Stimulated activated CD4-positive, alpha-beta T cell treated with anti-CD3 and anti-CD28 coated beads, Interleukin-1b, Interleukin-23, amount 100 ng/mL, for 48 hours (primary cell): ENCODE measurements around the gene FAM83B.
"Not testable (repeated sequence)": the region's sequence is repeated elsewhere in the genome, so short reads cannot be mapped to it uniquely, and the experiment has no call there.

Experiments
- DNase-seq: peaks from one replicate; pipeline ENCODE4 v3.0.0-alpha.2; 2020

The FAM83B gene

GRCh38 chr6:54864272-54864671, 17.7 kb downstream of the FAM83B start:
- no peak for DNase-seq

GRCh38 chr6:54865091-54865631, 18.6 kb downstream of the FAM83B start:
- no peak for DNase-seq

GRCh38 chr6:54868556-54868955, 22.0 kb downstream of the FAM83B start:
- DNase-seq = no peak

- no peak for DNase-seq
These were observed 27.0 kb downstream of the FAM83B start for GRCh38 chr6:54873599-54873998.

DNA sequence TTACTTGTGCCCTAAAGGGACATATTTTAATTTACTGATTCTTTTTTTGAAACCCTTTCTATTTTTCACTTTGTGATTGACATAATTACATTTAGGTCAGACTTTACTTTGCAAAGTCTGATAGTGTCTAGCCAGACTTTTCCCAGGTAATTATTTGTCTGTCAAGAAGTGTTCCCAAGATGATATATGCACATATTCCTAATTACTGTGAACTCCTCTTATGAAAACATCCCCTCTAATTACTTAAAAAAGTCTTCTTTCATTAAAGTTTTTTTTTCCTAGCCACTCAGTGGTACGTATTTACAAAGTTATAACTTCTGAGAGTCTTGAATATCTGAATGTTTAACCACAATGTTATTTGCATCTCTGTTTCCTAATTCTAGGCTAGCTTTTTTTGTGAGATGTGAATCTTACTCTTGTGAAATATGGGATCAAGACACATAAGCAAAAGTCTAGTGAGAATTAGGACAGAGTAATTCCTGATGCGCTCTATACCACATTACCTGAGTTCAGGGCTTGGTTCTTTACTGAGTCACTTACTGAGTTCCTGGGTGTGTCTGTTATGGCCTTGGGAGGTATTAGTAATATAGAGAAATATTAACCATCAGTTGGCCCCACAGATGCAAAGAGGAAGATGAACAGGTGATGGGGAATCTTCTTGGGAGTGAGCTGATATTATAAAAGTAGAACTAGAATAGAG, 27.9 kb downstream of the FAM83B start:
- no peak for DNase-seq

DNA sequence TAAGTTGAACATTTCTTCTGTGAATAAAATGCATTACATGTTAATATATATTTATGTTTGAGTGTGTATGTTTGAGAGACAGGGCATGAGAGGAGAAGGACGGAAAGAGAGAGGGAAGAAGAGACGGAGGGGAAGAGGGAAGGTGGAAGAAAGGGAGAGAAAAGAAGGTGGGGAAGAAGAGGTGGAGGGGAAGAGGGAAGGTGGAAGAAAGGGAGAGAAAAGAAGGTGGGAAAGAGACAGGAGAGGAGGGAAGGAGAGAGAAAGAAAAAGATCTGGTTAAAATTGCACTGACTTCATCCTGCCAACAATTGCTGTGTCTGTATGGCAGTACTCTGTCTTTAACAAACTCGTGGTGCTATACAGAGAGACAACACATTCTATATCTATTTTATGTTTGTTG, 29.0 kb downstream of the FAM83B start:
- no peak for DNase-seq

DNA sequence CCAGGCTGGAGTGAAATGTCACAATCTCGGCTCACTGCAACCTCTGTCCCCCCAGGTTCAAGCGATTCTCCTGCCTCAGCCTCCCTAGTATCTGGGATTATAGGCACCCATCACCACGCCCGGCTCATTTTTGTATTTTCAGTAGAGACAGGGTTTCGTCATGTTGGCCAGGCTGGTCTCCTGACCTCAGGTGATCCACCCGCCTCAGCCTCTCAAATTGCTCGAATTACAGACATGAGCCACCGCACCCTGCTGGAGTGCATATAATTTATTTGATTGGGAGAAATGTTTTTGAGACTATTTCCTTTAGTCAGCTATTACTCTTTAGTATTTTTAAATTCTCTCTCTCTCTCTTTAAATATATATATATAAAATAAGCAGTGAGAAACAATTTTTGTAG, 29.8 kb downstream of the FAM83B start:
- DNase-seq = no peak

DNA sequence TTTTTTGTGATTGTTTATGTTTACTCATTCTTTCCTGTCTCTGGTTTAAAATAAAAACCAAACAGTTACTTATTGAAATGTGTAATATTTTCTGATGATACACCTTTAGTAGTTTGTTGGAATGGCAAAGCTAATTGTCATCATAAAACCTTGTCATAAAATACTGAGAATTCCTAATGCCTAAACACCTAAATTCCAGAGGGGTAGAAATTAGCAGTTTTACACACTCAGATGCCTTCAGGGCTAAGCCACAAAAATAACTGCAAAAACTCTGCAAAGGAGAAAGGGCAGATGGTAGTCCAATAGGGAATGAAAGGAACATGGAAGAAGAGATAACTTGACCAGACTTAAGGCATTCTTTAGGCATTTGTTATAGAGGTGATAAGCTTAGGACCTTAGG, 30.3 kb downstream of the FAM83B start:
- no peak for DNase-seq

DNA sequence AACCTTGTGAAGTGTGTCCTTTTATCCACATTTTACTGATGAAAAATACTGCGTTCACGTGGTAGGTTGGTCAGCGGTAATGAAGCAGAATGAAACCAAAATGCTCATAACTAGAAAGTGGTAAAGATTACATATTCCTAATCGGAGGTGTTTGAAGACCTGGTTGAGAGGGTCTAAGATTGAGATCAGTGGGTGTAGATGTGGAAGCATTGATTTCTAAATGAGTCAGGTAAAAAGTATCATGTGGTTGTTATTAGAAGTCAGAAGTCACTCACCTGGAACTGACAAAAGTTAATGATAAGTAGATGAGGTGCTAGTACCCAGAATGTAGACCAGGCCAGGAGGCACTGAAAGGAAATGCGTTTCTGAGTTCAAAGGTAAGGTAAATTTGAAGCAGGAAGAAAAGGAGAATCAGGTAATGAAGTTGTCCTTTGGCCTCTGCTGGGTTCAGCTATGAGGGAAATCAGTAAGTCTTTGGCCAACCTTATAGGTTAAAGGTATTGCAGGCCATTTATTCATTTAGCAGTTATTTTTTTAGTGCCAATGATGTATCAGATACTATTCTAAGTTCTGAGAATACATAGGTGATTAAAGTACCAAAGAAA, 31.2 kb downstream of the FAM83B start:
- no peak for DNase-seq

GRCh38 chr6:54878718-54879117, 32.1 kb downstream of the FAM83B start:
- DNase-seq = no peak

DNA sequence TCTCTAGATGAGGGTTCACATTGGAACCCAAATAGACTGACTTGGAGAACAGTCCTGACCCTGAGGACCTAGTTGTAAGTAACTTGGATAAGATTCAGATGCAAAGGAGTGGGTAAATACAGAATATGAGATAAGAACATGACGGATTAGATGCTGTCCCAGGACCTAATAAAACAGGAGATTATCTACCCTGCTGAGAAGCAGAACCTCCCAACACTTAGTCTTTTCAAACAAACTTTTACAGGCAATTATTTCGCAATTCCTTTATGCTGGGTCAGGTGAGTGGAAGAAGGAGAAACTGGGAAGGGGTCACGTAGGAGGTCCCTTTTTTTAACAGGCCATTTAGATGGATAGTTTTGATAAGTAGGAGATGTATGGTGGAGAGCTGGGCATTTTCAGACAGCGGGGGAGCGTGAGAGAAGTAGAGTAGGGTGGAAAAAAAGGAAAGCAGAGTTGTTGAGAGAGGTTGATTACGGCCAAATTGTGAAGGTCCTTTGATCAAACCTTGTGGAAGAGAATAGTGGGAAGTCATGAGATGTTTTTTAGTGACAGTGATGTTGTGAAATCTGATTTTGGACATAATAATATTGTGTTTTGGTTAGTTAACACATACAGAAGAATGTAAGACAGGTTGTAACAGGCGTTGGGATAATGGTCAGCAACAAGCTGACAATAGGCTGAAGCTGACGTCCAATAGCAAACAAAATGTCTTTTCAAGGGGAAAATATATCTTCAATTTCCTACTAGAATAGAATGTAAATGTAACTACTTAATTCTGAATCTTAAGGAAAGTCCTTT, 32.8 kb downstream of the FAM83B start:
- DNase-seq = no peak

GRCh38 chr6:54881067-54881730, 34.6 kb downstream of the FAM83B start:
- DNase-seq = no peak

- DNase-seq = not testable (repeated sequence)
These were observed 35.3 kb downstream of the FAM83B start for GRCh38 chr6:54881891-54882290.

- DNase-seq = no peak
These were observed 40.5 kb downstream of the FAM83B start for GRCh38 chr6:54886932-54887584.

DNA sequence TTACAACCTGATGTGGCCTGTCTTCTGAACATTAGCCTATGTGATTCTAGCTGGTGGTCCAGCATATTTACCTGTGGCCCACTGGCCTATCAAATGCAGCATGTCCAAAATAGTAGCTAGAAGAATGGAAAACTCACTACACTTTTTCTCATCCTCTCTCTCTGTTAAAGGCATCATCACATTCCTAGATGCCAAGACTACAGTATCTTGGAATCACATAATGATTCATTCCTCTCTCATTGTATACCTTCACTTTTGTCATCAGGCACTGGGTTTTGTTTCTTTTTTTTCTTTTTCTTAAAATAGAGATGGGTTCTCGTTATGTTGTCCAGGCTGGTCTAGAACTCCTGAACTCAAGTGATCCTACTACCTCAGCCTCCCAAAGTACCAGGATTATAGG, 45.0 kb downstream of the FAM83B start:
- DNase-seq = no peak

DNA sequence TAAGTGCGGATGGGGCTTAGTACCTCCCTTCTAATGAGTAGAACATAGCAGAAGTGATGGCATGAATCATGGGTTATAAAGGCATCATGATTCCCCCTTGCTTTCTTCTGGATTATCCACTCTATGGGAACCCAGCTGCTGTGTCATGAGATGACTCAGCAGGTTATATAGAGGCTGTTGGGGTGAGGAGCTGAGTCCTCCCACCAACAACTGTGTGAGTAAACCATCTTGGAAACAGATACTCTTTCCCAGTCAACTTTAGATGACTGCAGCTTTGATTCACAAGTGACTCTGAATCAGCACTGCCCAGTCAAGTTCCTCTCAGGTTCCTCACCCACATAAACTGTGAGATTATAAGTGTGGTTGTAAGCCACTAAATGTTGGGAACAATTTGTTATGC, 46.3 kb downstream of the FAM83B start:
- no peak for DNase-seq

DNA sequence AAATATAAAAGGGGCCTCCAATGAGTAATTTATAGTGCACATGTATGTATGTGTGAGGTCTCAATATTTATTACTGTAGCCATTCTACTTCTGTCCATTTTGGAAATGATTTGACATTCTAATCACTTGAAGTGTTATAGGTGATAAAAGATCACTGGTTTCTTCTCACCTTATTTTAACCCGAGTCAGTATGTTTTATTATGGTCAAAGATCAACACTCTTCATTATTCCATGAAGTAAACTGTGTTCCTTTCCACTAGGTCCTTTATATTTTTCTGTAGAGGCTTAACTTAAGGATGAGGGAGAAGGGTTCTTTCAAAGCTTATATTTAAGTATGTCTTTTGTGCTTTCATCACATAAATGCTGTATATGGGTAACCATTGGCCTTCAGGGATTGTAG, 47.2 kb downstream of the FAM83B start:
- DNase-seq = no peak

- no peak for DNase-seq
These were observed 49.7 kb downstream of the FAM83B start for GRCh38 chr6:54896302-54896701.

GRCh38 chr6:54897462-54898189, 51.1 kb downstream of the FAM83B start:
- DNase-seq = no peak

DNA sequence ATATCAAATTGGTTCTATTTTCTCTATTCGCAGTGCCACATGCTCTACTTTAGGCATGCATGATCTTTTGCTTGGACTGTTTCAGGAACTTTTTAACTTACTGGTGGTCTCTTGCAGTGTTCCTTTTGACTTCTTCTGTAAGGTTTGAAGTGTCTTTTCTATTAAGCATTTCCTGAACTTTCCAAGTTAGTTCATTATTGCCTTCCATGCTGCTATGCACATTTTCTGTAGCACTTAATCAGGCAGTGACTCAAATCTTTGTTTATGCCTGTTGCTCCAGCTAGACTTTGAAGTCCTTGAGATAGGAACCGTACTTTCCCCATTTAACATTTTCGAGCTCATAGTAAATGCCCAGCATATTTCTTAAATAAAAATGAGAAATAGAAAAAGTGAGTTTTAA, 52.2 kb downstream of the FAM83B start:
- DNase-seq = no peak

- DNase-seq = no peak
These were observed 52.9 kb downstream of the FAM83B start for GRCh38 chr6:54899442-54899841.

- DNase-seq = no peak
These were observed 53.4 kb downstream of the FAM83B start for GRCh38 chr6:54899986-54900385.
